ENCODE results near the gene MTFP1.

DNA sequence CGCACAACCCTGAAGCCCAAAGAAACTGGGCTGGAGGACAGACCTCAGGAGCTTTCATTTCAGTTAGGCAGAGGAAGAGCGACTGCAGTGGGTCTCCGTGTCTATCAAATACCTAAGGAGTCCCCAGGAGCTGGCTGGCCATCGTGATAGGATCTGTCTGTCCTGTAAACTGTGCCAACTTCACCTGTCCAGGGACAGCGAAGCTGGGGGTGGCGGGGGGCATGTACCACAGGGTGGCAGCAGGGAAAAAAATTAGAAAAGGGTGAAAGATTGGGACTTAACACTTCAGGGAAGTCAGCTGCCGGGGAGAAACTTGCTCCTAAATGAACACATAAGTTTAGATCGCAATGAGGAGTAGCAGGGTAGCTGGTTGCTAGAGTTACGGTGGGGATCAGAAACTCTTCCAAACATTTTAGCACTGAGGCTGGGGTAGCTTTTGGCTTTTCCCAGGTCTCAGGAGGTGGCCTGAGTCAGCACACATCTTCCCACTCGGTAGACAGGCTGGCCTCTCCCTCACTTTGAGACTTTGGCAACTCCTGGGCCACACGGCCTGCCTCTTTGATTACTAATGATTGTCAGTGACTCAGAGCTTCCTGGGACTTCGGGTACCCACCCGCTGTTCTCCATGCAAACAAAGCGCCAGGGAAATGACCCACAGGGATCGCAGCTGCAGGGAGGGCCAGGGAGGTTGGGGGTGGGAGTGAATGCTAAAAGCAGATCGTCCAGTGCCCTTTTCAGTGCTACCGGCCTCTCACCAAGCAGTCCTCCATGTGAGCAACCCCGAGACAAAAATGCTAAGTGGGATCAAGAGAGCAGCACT lies 2.9 kb upstream of the MTFP1 start:
- TF ChIP-seq POLR2AphosphoS2 (IDR thresholded peaks at IDR 0.05; ENCODE audit: low read length) (no peak), ETV5 (CRISPR knock-in tag; IDR thresholded peaks at IDR 0.05; ENCODE audit: low read depth) (no peak), SP1 (CRISPR knock-in tag; IDR thresholded peaks at IDR 0.05) (no peak), TBP (optimal IDR thresholded peaks at IDR 0.05; ENCODE audit: low read depth, low read length) (no peak), ZBTB9 (CRISPR knock-in tag; IDR thresholded peaks at IDR 0.05) (no peak)
- TF ChIP-seq, protein P1, sequence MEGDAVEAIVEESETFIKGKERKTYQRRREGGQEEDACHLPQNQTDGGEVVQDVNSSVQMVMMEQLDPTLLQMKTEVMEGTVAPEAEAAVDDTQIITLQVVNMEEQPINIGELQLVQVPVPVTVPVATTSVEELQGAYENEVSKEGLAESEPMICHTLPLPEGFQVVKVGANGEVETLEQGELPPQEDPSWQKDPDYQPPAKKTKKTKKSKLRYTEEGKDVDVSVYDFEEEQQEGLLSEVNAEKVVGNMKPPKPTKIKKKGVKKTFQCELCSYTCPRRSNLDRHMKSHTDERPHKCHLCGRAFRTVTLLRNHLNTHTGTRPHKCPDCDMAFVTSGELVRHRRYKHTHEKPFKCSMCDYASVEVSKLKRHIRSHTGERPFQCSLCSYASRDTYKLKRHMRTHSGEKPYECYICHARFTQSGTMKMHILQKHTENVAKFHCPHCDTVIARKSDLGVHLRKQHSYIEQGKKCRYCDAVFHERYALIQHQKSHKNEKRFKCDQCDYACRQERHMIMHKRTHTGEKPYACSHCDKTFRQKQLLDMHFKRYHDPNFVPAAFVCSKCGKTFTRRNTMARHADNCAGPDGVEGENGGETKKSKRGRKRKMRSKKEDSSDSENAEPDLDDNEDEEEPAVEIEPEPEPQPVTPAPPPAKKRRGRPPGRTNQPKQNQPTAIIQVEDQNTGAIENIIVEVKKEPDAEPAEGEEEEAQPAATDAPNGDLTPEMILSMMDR (IDR thresholded peaks at IDR 0.05 in 2 of 3, conservative IDR thresholded peaks at IDR 0.05 in 1 of 3; ENCODE audit: insufficient read depth in 2 of 3, low read depth in 1 of 3, low read length in 3 of 3) = no peak
